RWPE2 (cell line): Measurements from ENCODE around the gene GFAP.
A peak's percentile ranks its signal among the peaks of the same experiment; 100 is the strongest.

Experiments
- ATAC-seq: fragments of 200-7000 bp; cut with Tn5 transposase; 3 replicates; pipeline ENCODE4 v1.9.1; 2021; ENCODE audit warnings: low read depth
- DNase-seq: peaks from one replicate; pipeline ENCODE4 v3.0.0-alpha.2; 2020; ENCODE audit warnings: low spot score
- H3K27ac ChIP-seq: fragments of 450-650 bp; 2 replicates; pipeline ENCODE4 v1.5.1; 2017; ENCODE audit warnings: mild to moderate bottlenecking; ENCODE audit not compliant: poor library complexity, severe bottlenecking
- H3K27me3 ChIP-seq: fragments of 250-450 bp; sonication (Bioruptor Pico); 2 replicates; pipeline ENCODE4 v1.5.1; 2021; ENCODE audit warnings: mild to moderate bottlenecking, moderate library complexity; ENCODE audit not compliant: insufficient read depth, poor library complexity, severe bottlenecking
- H3K36me3 ChIP-seq: fragments of 250-450 bp; sonication (Bioruptor Pico); 2 replicates; pipeline ENCODE4 v1.5.1; 2020; ENCODE audit warnings: low read depth, mild to moderate bottlenecking, moderate library complexity
- H3K4me1 ChIP-seq: fragments of 250-450 bp; sonication (Bioruptor Pico); 2 replicates; pipeline ENCODE4 v1.5.1; 2021; ENCODE audit warnings: mild to moderate bottlenecking, moderate library complexity; ENCODE audit not compliant: insufficient read depth, poor library complexity, severe bottlenecking
- H3K4me3 ChIP-seq: fragments of 250-450 bp; sonication (Bioruptor Pico); 2 replicates; pipeline ENCODE4 v1.5.1; 2021; ENCODE audit warnings: mild to moderate bottlenecking, moderate library complexity; ENCODE audit not compliant: severe bottlenecking
- H3K9me3 ChIP-seq: fragments of 250-450 bp; sonication (Bioruptor Pico); 2 replicates; pipeline ENCODE4 v1.5.1; 2021; ENCODE audit warnings: mild to moderate bottlenecking, moderate library complexity; ENCODE audit not compliant: severe bottlenecking
- TF ChIP-seq, protein P1 (sequence below): fragments of 450-650 bp; IDR thresholded peaks from one replicate; pipeline ENCODE4 v1.5.1; 2017; ENCODE audit warnings: mild to moderate bottlenecking, moderate library complexity; ENCODE audit not compliant: poor library complexity, severe bottlenecking

Gene GFAP

DNA sequence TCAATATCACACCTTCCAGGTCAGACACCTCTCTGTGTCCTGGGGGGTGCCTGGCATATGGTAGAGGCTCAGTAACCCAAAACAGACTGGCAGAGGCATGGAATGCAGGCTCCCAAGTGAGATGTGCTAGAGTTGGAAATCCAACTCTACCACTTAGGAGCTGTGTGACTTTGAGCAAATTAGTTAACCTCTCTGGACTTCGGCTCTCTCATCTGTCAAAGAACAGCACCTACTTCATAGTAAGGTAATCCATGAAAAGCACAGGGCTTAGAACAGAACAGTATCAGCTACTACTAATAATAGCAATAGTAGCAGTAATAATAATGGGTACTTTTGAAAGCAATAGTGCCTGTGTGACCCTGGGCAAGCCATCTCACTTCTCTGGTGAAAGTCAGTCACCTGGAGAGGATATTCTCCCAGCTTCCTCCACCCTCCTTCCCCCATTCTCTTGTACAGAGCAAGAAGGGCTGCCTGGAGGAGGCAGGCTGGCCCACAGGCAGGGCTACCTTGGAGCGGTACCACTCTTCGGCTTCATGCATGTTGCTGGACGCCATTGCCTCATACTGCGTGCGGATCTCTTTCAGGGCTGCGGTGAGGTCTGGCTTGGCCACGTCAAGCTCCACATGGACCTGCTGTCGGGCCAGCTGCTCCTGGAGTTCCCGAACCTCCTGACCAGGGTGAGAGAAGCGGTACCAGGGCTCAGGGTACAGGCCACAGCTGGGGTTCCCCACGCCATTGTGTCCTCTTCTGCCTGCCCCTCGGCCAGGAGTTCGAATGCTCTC lies 2.3 kb downstream of the GFAP start:
- Histone ChIP-seq H3K27me3 (no peaks in the 10 kb centered on the region), H3K9me3 (no peaks in the 10 kb centered on the region), H3K36me3 (no peaks in the 10 kb centered on the region), H3K4me3 (no peak overlapping the region), H3K4me1 (peaks cover 34% of the 10 kb centered on the region), H3K27ac (no peak overlapping the region)
- no peak for ATAC-seq
- no peak for DNase-seq
- TF ChIP-seq, protein P1, sequence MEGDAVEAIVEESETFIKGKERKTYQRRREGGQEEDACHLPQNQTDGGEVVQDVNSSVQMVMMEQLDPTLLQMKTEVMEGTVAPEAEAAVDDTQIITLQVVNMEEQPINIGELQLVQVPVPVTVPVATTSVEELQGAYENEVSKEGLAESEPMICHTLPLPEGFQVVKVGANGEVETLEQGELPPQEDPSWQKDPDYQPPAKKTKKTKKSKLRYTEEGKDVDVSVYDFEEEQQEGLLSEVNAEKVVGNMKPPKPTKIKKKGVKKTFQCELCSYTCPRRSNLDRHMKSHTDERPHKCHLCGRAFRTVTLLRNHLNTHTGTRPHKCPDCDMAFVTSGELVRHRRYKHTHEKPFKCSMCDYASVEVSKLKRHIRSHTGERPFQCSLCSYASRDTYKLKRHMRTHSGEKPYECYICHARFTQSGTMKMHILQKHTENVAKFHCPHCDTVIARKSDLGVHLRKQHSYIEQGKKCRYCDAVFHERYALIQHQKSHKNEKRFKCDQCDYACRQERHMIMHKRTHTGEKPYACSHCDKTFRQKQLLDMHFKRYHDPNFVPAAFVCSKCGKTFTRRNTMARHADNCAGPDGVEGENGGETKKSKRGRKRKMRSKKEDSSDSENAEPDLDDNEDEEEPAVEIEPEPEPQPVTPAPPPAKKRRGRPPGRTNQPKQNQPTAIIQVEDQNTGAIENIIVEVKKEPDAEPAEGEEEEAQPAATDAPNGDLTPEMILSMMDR: no peak

DNA sequence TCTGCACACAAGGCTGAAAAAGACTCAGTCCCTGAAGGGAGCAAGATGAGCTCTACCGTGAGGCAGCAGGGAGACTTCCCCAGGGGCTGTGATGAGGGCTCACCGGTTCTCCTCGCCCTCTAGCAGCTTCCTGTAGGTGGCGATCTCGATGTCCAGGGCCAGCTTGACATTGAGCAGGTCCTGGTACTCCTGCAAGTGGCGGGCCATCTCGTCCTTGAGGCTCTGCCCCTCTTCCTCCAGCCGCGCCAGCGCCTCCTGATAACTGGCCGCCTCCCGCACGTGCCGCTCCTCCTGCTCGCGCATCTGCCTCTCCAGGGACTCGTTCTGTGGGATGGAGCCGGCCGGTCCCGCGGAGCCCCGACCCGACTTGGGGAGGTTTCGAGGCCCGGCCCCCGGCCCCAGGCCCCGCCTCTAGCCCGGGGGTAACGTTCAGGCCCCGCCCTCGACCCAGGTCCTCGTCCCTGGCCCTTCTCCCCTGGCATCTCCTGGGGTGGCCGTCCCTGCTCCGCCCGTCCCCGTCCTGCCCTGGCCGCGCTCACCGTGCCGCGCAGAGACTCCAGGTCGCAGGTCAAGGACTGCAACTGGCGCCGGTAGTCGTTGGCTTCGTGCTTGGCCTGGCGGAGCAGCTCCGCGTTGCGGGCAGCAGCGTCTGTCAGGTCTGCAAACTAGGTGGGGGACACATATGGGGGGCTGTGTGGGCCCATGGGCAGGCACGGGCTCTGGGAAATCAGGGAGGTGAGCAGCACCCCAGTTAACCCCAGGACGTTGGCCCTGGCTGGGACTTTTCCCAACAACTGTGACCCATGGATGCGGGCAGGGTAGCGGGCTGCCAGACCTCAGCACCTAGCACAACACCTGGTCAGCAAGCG lies 3.9 kb downstream of the GFAP start:
- TF ChIP-seq, protein P1: peak; percentile 33
- no peak for DNase-seq
- no peaks in the 10 kb centered on the region for H3K27me3 ChIP-seq
- ATAC-seq: no peak
- H3K4me3 ChIP-seq: no peak overlapping the region
- H3K27ac ChIP-seq: no peak overlapping the region
- peaks cover 22% of the 10 kb centered on the region for H3K4me1 ChIP-seq
- H3K9me3 ChIP-seq: no peaks in the 10 kb centered on the region
- H3K36me3 ChIP-seq: no peaks in the 10 kb centered on the region

DNA sequence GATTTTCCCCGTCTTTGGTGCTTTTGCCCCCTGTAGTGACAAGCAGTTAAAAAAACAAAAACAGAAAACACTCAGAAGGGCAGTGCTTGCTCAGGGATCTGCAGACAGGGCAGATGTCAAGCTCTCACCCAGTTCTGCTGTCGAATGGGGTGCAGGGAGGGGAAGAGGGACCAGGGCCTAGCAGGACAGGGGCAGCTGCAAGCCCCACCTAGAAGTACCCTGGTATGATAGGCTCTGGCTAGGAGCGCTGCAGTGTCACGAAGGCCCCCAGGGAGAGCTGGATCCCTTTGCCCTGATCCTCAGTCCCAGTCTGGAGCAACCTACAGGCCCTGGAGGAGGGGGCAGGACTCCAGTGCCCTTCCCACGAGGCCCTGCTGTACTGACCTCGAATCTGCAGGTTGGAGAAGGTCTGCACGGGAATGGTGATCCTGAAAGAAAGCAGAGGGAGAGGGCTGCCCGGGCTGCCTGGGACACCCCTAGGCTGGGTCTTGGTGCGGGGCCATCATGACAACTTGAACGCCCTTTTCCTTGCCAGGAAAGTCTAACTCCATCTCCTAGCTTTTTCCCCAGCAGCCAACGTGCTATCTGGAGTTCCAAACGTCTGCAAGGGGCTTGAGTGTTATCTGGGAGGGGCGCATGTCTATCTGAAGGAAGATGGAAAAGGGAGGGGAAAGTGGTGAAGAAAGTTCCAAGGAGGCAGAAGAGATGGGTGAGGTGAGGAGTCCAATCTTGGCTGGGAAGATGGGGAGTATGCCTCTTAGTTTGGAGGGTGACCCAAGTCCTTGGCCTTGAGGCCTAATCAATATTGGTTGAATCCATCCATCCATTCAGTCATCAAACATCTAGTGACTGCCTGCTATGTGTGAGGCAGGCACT lies 4.8 kb downstream of the GFAP start:
- Histone ChIP-seq H3K4me1 (peaks cover 26% of the 10 kb centered on the region), H3K4me3 (no peak overlapping the region), H3K27ac (peak overlapping the region; percentile 71), H3K27me3 (no peaks in the 10 kb centered on the region), H3K36me3 (no peaks in the 10 kb centered on the region), H3K9me3 (no peaks in the 10 kb centered on the region)
- TF ChIP-seq, protein P1: no peak
- no peak for DNase-seq
- no peak for ATAC-seq

DNA sequence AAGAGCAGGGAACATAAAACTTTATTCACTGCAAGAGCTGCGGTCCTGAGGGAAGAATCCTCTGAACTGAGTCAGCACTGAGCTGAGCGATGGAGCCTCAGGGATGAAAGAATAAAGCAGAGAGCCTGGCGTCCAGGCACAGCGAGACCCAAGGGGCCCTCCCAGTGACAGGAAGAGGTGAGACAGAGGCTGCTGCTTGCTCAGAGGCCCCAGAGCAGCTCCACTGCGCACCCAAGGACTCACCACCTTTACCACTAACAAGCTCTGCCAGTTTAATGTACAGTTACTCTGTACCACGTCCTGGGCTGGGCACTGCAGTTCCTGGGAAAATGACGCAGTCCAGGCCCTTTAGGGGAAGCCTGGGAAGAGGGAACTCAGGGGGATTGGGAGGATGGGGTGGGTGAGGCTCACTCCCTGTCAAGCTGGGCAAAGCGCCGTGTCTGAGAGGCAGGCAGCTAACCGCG lies 5.6 kb downstream of the GFAP start:
- Histone ChIP-seq H3K27ac (peak overlapping the region; percentile 71), H3K36me3 (no peaks in the 10 kb centered on the region), H3K4me3 (no peak overlapping the region), H3K27me3 (no peaks in the 10 kb centered on the region), H3K9me3 (no peaks in the 10 kb centered on the region), H3K4me1 (peaks cover 29% of the 10 kb centered on the region)
- DNase-seq (peak; percentile 76), ATAC-seq (peak; percentile 74)
- TF ChIP-seq, protein P1: no peak
